Peyer's patch (tissue), 4 donors: Measurements from ENCODE around the gene CCL28. TPM values are rescaled to one million over a fixed set of nuclear protein-coding genes. Genes with fewer than 3 reads are reported as not detected.

Experiments used
- DNase-seq, 3 donors: peaks; one replicate each; pipeline ENCODE4 v3.0.0-alpha.2; 2017 to 2019
- H3K27ac ChIP-seq, 4 donors: fragments of 200-600 bp; sonication (generic); one replicate each; pipeline ENCODE4 v1.5.1; 2016 to 2019
- H3K27me3 ChIP-seq, 2 donors: fragments of 200-600 bp; sonication (generic); one replicate each; pipeline ENCODE4 v1.5.1; 2019
- H3K36me3 ChIP-seq, 3 donors: fragments of 200-600 bp; sonication (generic); one replicate each; pipeline ENCODE4 v1.5.1; 2016 to 2019
- H3K4me1 ChIP-seq, 4 donors: fragments of 200-600 bp; sonication (generic); one replicate each; pipeline ENCODE4 v1.5.1; 2016 to 2019
- H3K4me3 ChIP-seq, 4 donors: fragments of 200-600 bp; sonication (generic); 1 replicate in 3 of 4; 2 replicates in 1 of 4; pipeline ENCODE4 v1.5.1; 2016 to 2019; ENCODE audit warnings: mild to moderate bottlenecking in 1 of 4
- H3K9me3 ChIP-seq, 4 donors: fragments of 200-600 bp; sonication (generic); one replicate each; pipeline ENCODE4 v1.5.1; 2016 to 2019; ENCODE audit warnings: mild to moderate bottlenecking in 1 of 4
- CTCF ChIP-seq, 6 experiments: fragments of 450-650 bp in 4 of 6; fragments of 200-600 bp in 2 of 6; sonication (generic) in 1 of 6; IDR thresholded peaks; one replicate each; pipeline ENCODE4 v1.5.1; 2017 to 2019; ENCODE audit warnings: antibody characterized with exemption in 6 of 6, mild to moderate bottlenecking in 3 of 6, moderate library complexity in 1 of 6
- POLR2A ChIP-seq, 2 donors: fragments of 450-650 bp; IDR thresholded peaks; one replicate each; pipeline ENCODE4 v1.5.1; 2017; ENCODE audit warnings: antibody characterized with exemption in 2 of 2, mild to moderate bottlenecking in 2 of 2, moderate library complexity in 2 of 2
- total RNA-seq, 4 donors: library from RNA; depleted of rRNA; stranded (reverse); fragments of >200 nt; gene quantifications; one replicate each; pipeline ENCODE4 v1.1.0, GENCODE V29; 2016

CCL28 gene
- total RNA-seq, 4 donors from 2014 or later = 5.5 to 22.3 (median 13.0) TPM

- Histone ChIP-seq H3K27ac (no peak overlapping the region), H3K9me3 (no peaks in the 10 kb centered on the region)
Observed at GRCh38 chr5:43415935-43416802, 4.0 kb upstream of the CCL28 start.

GRCh38 chr5:43413966-43414365, 1.8 kb upstream of the CCL28 start:
- H3K4me3 ChIP-seq = no peak overlapping the region
- peaks cover 0 to 9% (median 0%) of the 10 kb centered on the region in 4 donors for H3K4me1 ChIP-seq
- no peaks in the 10 kb centered on the region for H3K27me3 ChIP-seq
- TF ChIP-seq CTCF (IDR thresholded peaks at IDR 0.05) (no peak), POLR2A (IDR thresholded peaks at IDR 0.05) (no peak)
- H3K36me3 ChIP-seq = no peaks in the 10 kb centered on the region
- DNase-seq = no peak
- no peak overlapping the region for H3K27ac ChIP-seq
- no peaks in the 10 kb centered on the region for H3K9me3 ChIP-seq

More at GRCh38 chr5:43415935-43416802, 4.0 kb upstream of the CCL28 start:
- H3K4me3 ChIP-seq = no peak overlapping the region
- DNase-seq = no peak
- H3K27me3 ChIP-seq = no peaks in the 10 kb centered on the region
- H3K4me1 ChIP-seq = no peaks in the 10 kb centered on the region
- no peak for TF ChIP-seq CTCF (IDR thresholded peaks at IDR 0.05)
- no peak for TF ChIP-seq POLR2A (IDR thresholded peaks at IDR 0.05)
- no peaks in the 10 kb centered on the region for H3K36me3 ChIP-seq

- Histone ChIP-seq H3K27me3 (no peaks in the 10 kb centered on the region), H3K4me1 (peaks cover 0 to 9% (median 0%) of the 10 kb centered on the region in 4 donors), H3K9me3 (no peaks in the 10 kb centered on the region), H3K36me3 (no peaks in the 10 kb centered on the region), H3K27ac (peak overlapping the region in 1 of 4 donors; percentile 75), H3K4me3 (no peak overlapping the region)
- DNase-seq = no peak
- TF ChIP-seq CTCF (IDR thresholded peaks at IDR 0.05) (no peak), POLR2A (IDR thresholded peaks at IDR 0.05) (no peak)
Observed at GRCh38 chr5:43412644-43413043, 453 bp upstream of the CCL28 start.

- DNase-seq = no peak
- no peaks in the 10 kb centered on the region for H3K9me3 ChIP-seq
- TF ChIP-seq CTCF (IDR thresholded peaks at IDR 0.05) (no peak), POLR2A (IDR thresholded peaks at IDR 0.05) (no peak)
- H3K27ac ChIP-seq = peak overlapping the region in 2 of 4 donors; percentile 17 to 75
- peaks cover 0 to 9% (median 0%) of the 10 kb centered on the region in 4 donors for H3K4me1 ChIP-seq
- H3K36me3 ChIP-seq = no peaks in the 10 kb centered on the region
- peak overlapping the region in 1 of 4 donors; percentile 34 for H3K4me3 ChIP-seq
- no peaks in the 10 kb centered on the region for H3K27me3 ChIP-seq
Observed at GRCh38 chr5:43411495-43411894, 696 bp downstream of the CCL28 start.

- TF ChIP-seq CTCF (IDR thresholded peaks at IDR 0.05) (no peak), POLR2A (IDR thresholded peaks at IDR 0.05) (no peak)
- DNase-seq = no peak
- Histone ChIP-seq H3K27ac (peak overlapping the region in 2 of 4 donors; percentile 17 to 57), H3K27me3 (no peaks in the 10 kb centered on the region), H3K4me3 (no peak overlapping the region), H3K36me3 (no peaks in the 10 kb centered on the region), H3K9me3 (no peaks in the 10 kb centered on the region), H3K4me1 (peaks cover 0 to 9% (median 0%) of the 10 kb centered on the region in 4 donors)
Observed at GRCh38 chr5:43410414-43410813, 1.8 kb downstream of the CCL28 start.
